ENCODE measurements around the gene NELL1. TPM values are rescaled to one million over a fixed set of nuclear protein-coding genes. Genes with fewer than 3 reads are reported as not detected.

NELL1 gene
- total and polyA plus RNA-seq, 2 donors (not counting 3 experiments of a cell fraction or from before 2014, with no cell fraction given): not detected

- Histone ChIP-seq H3K9me3 (replicated peaks; ENCODE audit: control insufficient read depth, insufficient read depth, low read length) (no peaks in the 10 kb centered on the region), H4K20me1 (replicated peaks; ENCODE audit: control insufficient read depth, extremely low read depth, insufficient read depth, low read length) (no peaks in the 10 kb centered on the region), H3K9ac (replicated peaks; ENCODE audit: extremely low read depth, insufficient read depth, low read length) (no peak overlapping the region), H3K4me3 (replicated peaks in 1 of 3; ENCODE audit: insufficient read depth in 1 of 3, low read depth in 1 of 3, low read length in 3 of 3) (no peak overlapping the region), H3K27ac (ENCODE audit: insufficient read depth, low read depth, low read length) (no peak overlapping the region), H3K79me2 (ENCODE audit: control insufficient read depth, insufficient read depth, low read length) (no peaks in the 10 kb centered on the region), H2AFZ (ENCODE audit: low read depth, low read length) (no peak overlapping the region), H3K4me1 (ENCODE audit: control insufficient read depth, extremely low read depth, insufficient read depth, low read length) (no peaks in the 10 kb centered on the region), H3K36me3 (ENCODE audit: control insufficient read depth in 2 of 2, extremely low read depth in 1 of 2, insufficient read depth in 2 of 2, low read length in 2 of 2) (no peaks in the 10 kb centered on the region), H3K9me1 (replicated peaks; ENCODE audit: control insufficient read depth, extremely low read depth, insufficient read depth, low read length) (no peaks in the 10 kb centered on the region), H3K4me2 (ENCODE audit: insufficient read depth, low read length) (no peak overlapping the region), H3K27me3 (ENCODE audit: control insufficient read depth in 2 of 2, insufficient read depth in 2 of 2, low read length in 2 of 2) (no peaks in the 10 kb centered on the region)
- dilution Hi-C loops (cut with MboI; ENCODE audit: extremely low pct_ligation_motif_present, low sequenced_read_pairs): no loop called here
- FAIRE-seq (no peak), DNase-seq (ENCODE audit: low read depth, low spot score) (no peak)
- TF ChIP-seq POLR2A (IDR thresholded peaks at IDR 0.05; ENCODE audit: low read depth, low read length) (no peak), FOS (IDR thresholded peaks at IDR 0.05; ENCODE audit: borderline replicate concordance, insufficient read depth, low read length) (no peak), EZH2 (IDR thresholded peaks at IDR 0.05; ENCODE audit: borderline replicate concordance, low read depth, low read length, severe bottlenecking) (no peak), MYC (IDR thresholded peaks at IDR 0.05; ENCODE audit: low read depth, low read length) (no peak), JUN (IDR thresholded peaks at IDR 0.05; ENCODE audit: borderline replicate concordance, insufficient read depth, insufficient read length, low read depth) (no peak), CTCF (IDR thresholded peaks at IDR 0.05; ENCODE audit: extremely low read depth in 1 of 2, insufficient read depth in 1 of 2, low read depth in 1 of 2, low read length in 2 of 2) (no peak), GATA2 (IDR thresholded peaks at IDR 0.05; ENCODE audit: insufficient read depth, insufficient read length, low read depth, low read length) (no peak), POLR2AphosphoS5 (IDR thresholded peaks at IDR 0.05; ENCODE audit: insufficient read depth, low read depth, low read length) (no peak), MAX (IDR thresholded peaks at IDR 0.05; ENCODE audit: insufficient read depth, insufficient read length) (no peak)
- ChIA-PET POLR2A (no interaction called here), CTCF (no interaction called here)
- intact Hi-C loops (cut with micrococcal nuclease): no loop called here
- no TSS peak for BruUV-seq (replicated peaks)
Observed at GRCh38 chr11:20790622-20791021, 121.2 kb downstream of the NELL1 start.

Data from endothelial cell of umbilical vein (primary cell).